Glutamatergic neuron (in vitro differentiated cells): Measurements from ENCODE around the gene AARS2. TPM values are rescaled to one million over a fixed set of nuclear protein-coding genes. Genes with fewer than 3 reads are reported as not detected.
"Not testable (repeated sequence)": the region's sequence is repeated elsewhere in the genome, so short reads cannot be mapped to it uniquely, and the experiment has no call there.

Experiments
- DNase-seq: peaks from one replicate; pipeline ENCODE4 v3.0.0; 2022
- H3K27ac Mint-ChIP-seq: one replicate; pipeline ENCODE4 v1.8.0; 2020; ENCODE audit warnings: mild to moderate bottlenecking, mixed read lengths, inconsistent platforms; ENCODE audit not compliant: unreplicated experiment
- H3K27me3 Mint-ChIP-seq: one replicate; pipeline ENCODE4 v1.8.0; 2020; ENCODE audit warnings: mild to moderate bottlenecking, moderate library complexity, mixed read lengths, inconsistent platforms; ENCODE audit not compliant: unreplicated experiment
- H3K36me3 Mint-ChIP-seq: one replicate; pipeline ENCODE4 v1.8.0; 2020; ENCODE audit warnings: mild to moderate bottlenecking, mixed read lengths, inconsistent platforms; ENCODE audit not compliant: unreplicated experiment
- H3K4me1 Mint-ChIP-seq: one replicate; pipeline ENCODE4 v1.8.0; 2020; ENCODE audit warnings: mild to moderate bottlenecking, low read depth, mixed read lengths, inconsistent platforms; ENCODE audit not compliant: unreplicated experiment
- H3K4me3 Mint-ChIP-seq: one replicate; pipeline ENCODE4 v1.8.0; 2020; ENCODE audit warnings: mild to moderate bottlenecking, mixed read lengths, inconsistent platforms; ENCODE audit not compliant: unreplicated experiment
- H3K9me3 Mint-ChIP-seq: one replicate; pipeline ENCODE4 v1.8.0; 2020; ENCODE audit warnings: mild to moderate bottlenecking, moderate library complexity, mixed read lengths, inconsistent platforms; ENCODE audit not compliant: unreplicated experiment
- CTCF ChIP-seq: fragments of 200-600 bp; sonication (generic); IDR thresholded peaks from one replicate; pipeline ENCODE4 v1.5.0; 2021; ENCODE audit not compliant: partially characterized antibody, unreplicated experiment
- total RNA-seq: library from RNA; stranded (reverse); fragmentation: NEBNext Ultra II Directional; extraction: Animal tissue kit (Norgen Biotek cat#: 25700); gene quantifications from one replicate; pipeline ENCODE4 v1.2.1, GENCODE V29; 2021; ENCODE audit not compliant: unreplicated experiment

Gene AARS2
- total RNA-seq, 1 donor from 2014 or later, result 41.7 TPM

- Mint-ChIP-seq H3K9me3 (peaks cover 10% of the 10 kb centered on the region), H3K4me1 (peaks cover 37% of the 10 kb centered on the region), H3K4me3 (no peak overlapping the region), H3K36me3 (no peaks in the 10 kb centered on the region), H3K27ac (peak overlapping the region; percentile 43), H3K27me3 (peaks cover 5% of the 10 kb centered on the region)
- TF ChIP-seq CTCF, result no peak
- no peak for DNase-seq
Observed at GRCh38 chr6:44329858-44330257, 16.7 kb upstream of the AARS2 start.

DNA sequence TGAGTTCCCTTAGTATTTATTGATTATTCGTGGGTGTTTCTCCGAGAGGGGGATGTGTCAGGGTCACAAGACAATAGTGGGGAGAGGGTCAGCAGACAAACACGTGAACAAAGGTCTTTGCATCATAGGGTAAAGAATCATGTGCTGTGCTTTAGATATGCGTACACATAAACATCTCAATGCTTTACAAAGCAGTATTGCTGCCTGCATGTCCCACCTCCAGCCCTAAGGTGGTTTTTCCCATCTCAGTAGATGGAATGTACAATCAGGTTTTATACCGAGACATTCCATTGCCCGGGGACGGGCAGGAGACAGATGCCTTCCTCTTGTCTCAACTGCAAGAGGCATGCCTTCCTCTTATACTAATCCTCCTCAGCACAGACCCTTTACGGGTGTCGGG is 15.1 kb upstream of the AARS2 start:
- H3K4me3 Mint-ChIP-seq, result peak overlapping the region; percentile 78
- H3K4me1 Mint-ChIP-seq, result peaks cover 34% of the 10 kb centered on the region
- H3K36me3 Mint-ChIP-seq, H3K27me3 Mint-ChIP-seq, H3K9me3 Mint-ChIP-seq, DNase-seq: not testable (repeated sequence)
- H3K27ac Mint-ChIP-seq, result peak overlapping the region; percentile 97

- H3K27ac Mint-ChIP-seq, result peak overlapping the region; percentile 97
Observed at GRCh38 chr6:44327760-44328159, 14.6 kb upstream of the AARS2 start.

DNA sequence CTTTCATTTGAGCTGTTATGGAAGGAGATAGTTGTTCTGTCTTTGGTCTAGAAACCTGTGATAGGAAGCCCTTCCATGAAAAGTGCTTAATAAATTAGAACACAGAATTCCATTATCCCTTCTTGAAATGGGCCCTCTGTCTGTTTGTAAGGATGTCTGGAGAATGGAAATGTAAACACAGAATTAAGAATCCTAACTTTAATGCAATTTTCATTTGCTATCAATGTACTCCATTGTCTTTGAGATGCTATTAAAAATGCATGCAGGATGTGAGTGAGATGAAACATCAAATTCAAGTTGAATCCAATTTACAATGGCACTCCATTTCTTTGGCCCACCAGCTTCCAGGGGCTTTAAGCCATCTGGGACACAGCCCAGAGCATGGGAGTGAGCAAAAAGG is 13.9 kb upstream of the AARS2 start:
- Mint-ChIP-seq H3K27ac (peak overlapping the region; percentile 87), H3K36me3 (no peaks in the 10 kb centered on the region), H3K4me1 (peaks cover 23% of the 10 kb centered on the region), H3K27me3 (peaks cover 5% of the 10 kb centered on the region), H3K4me3 (no peak overlapping the region), H3K9me3 (peaks cover 10% of the 10 kb centered on the region)
- no peak for DNase-seq
- TF ChIP-seq CTCF, result no peak

More at GRCh38 chr6:44327760-44328159, 14.6 kb upstream of the AARS2 start:
- DNase-seq, result no peak
- peaks cover 29% of the 10 kb centered on the region for H3K4me1 Mint-ChIP-seq
- no peaks in the 10 kb centered on the region for H3K36me3 Mint-ChIP-seq
- peak overlapping the region; percentile 78 for H3K4me3 Mint-ChIP-seq
- TF ChIP-seq CTCF, result no peak
- peaks cover 10% of the 10 kb centered on the region for H3K9me3 Mint-ChIP-seq
- peaks cover 5% of the 10 kb centered on the region for H3K27me3 Mint-ChIP-seq

GRCh38 chr6:44321210-44321609 is 8.1 kb upstream of the AARS2 start:
- no peak for TF ChIP-seq CTCF
- H3K36me3 Mint-ChIP-seq, result no peaks in the 10 kb centered on the region
- peaks cover 18% of the 10 kb centered on the region for H3K4me1 Mint-ChIP-seq
- peaks cover 1% of the 10 kb centered on the region for H3K27me3 Mint-ChIP-seq
- H3K9me3 Mint-ChIP-seq, result peaks cover 7% of the 10 kb centered on the region
- H3K27ac Mint-ChIP-seq, result no peak overlapping the region
- no peak for DNase-seq
- H3K4me3 Mint-ChIP-seq, result no peak overlapping the region

GRCh38 chr6:44317136-44317631 is 4.0 kb upstream of the AARS2 start:
- H3K27ac Mint-ChIP-seq, result peak overlapping the region; percentile 65
- not testable (repeated sequence) for H3K4me3 Mint-ChIP-seq, DNase-seq, H3K36me3 Mint-ChIP-seq, H3K27me3 Mint-ChIP-seq
- peaks cover 13% of the 10 kb centered on the region for H3K9me3 Mint-ChIP-seq
- peaks cover 26% of the 10 kb centered on the region for H3K4me1 Mint-ChIP-seq
